CD14-positive monocyte (primary cell): ENCODE measurements around the gene TTLL11. TPM values are rescaled to one million over a fixed set of nuclear protein-coding genes. Genes with fewer than 3 reads are reported as not detected.

Experiments
- DNase-seq, 3 donors: peaks; one replicate each; pipeline ENCODE4 v3.0.0-alpha.2; 2011 to 2022
- H2AFZ ChIP-seq: 2 replicates; pipeline ENCODE4 v1.6.0; 2012; ENCODE audit warnings: mild to moderate bottlenecking, low read depth, low read length, inconsistent platforms; ENCODE audit not compliant: insufficient read depth, poor library complexity, severe bottlenecking
- H3K27ac ChIP-seq, 2 donors: 1 replicate in 1 of 2; 2 replicates in 1 of 2; pipeline ENCODE4 v1.5.1; 2012 to 2013; ENCODE audit warnings: low read length in 2 of 2, control low read depth in 1 of 2, inconsistent platforms in 1 of 2, low read depth in 1 of 2, mild to moderate bottlenecking in 1 of 2
- H3K27me3 ChIP-seq, 2 donors: one replicate each; pipeline versions ENCODE4 v1.6.0 to v1.6.1; 2011 to 2013; ENCODE audit warnings: low read length in 2 of 2; ENCODE audit not compliant: control insufficient read depth in 2 of 2, insufficient read depth in 2 of 2
- H3K36me3 ChIP-seq, 2 donors: replicated peaks in 1 of 2; 1 replicate in 1 of 2; 2 replicates in 1 of 2; pipeline versions ENCODE4 v1.5.1 to v1.6.1; 2012 to 2013; ENCODE audit warnings: low read length in 2 of 2, control low read depth in 1 of 2, inconsistent platforms in 1 of 2, mild to moderate bottlenecking in 1 of 2; ENCODE audit not compliant: insufficient read depth in 2 of 2, control insufficient read depth in 1 of 2
- H3K4me1 ChIP-seq, 2 donors: 1 replicate in 1 of 2; 2 replicates in 1 of 2; pipeline versions ENCODE4 v1.5.1 to v1.6.1; 2012 to 2013; ENCODE audit warnings: low read length in 2 of 2, control low read depth in 1 of 2, inconsistent platforms in 1 of 2, mild to moderate bottlenecking in 1 of 2, moderate library complexity in 1 of 2; ENCODE audit not compliant: insufficient read depth in 2 of 2, control insufficient read depth in 1 of 2
- H3K4me2 ChIP-seq: replicated peaks from 2 replicates; pipeline ENCODE3; 2012; ENCODE audit warnings: low read length, moderate library complexity, mild to moderate bottlenecking; ENCODE audit not compliant: poor library complexity, severe bottlenecking; ENCODE audit errors: extremely low read depth
- H3K4me3 ChIP-seq, 3 experiments: fragments of 200-600 bp in 1 of 3; sonication (generic) in 1 of 3; replicated peaks in 1 of 3; 1 replicate in 2 of 3; 2 replicates in 1 of 3; pipeline ENCODE4 v1.5.1; 2011 to 2013; ENCODE audit warnings: low read length in 3 of 3, mild to moderate bottlenecking in 3 of 3, control low read depth in 2 of 3, low read depth in 2 of 3, inconsistent platforms in 1 of 3, moderate library complexity in 1 of 3
- H3K79me2 ChIP-seq: 2 replicates; pipeline ENCODE4 v1.6.0; 2012; ENCODE audit warnings: mild to moderate bottlenecking, control low read depth, inconsistent platforms, low read length, moderate library complexity; ENCODE audit not compliant: insufficient read depth
- H3K9ac ChIP-seq: 2 replicates; pipeline ENCODE4 v1.6.0; 2017; ENCODE audit warnings: low read length, mild to moderate bottlenecking; ENCODE audit not compliant: insufficient read depth, poor library complexity, severe bottlenecking
- H3K9me3 ChIP-seq, 2 donors: replicated peaks in 1 of 2; 1 replicate in 1 of 2; 2 replicates in 1 of 2; pipeline versions ENCODE4 v1.5.1 to v1.6.1; 2012 to 2013; ENCODE audit warnings: low read length in 2 of 2, control low read depth in 1 of 2; ENCODE audit not compliant: control insufficient read depth in 1 of 2, insufficient read depth in 1 of 2
- H4K20me1 ChIP-seq: 2 replicates; pipeline ENCODE4 v1.6.0; 2012; ENCODE audit warnings: mild to moderate bottlenecking, low read length, control low read depth, moderate library complexity; ENCODE audit not compliant: insufficient read depth
- H3K27ac Mint-ChIP-seq, 7 donors: one replicate each; pipeline ENCODE4 v1.8.0; 2020; ENCODE audit warnings: mild to moderate bottlenecking in 7 of 7, mixed read lengths in 7 of 7, moderate library complexity in 6 of 7, inconsistent platforms in 2 of 7
- H3K27me3 Mint-ChIP-seq, 3 donors: one replicate each; pipeline ENCODE4 v1.8.0; 2021 to 2022; ENCODE audit warnings: low read depth in 3 of 3, mild to moderate bottlenecking in 3 of 3, mixed read lengths in 3 of 3, moderate library complexity in 3 of 3, inconsistent platforms in 1 of 3
- H3K36me3 Mint-ChIP-seq, 2 donors: one replicate each; pipeline ENCODE4 v1.8.0; 2020; ENCODE audit warnings: mixed read lengths in 2 of 2, inconsistent platforms in 1 of 2, mild to moderate bottlenecking in 1 of 2
- H3K4me1 Mint-ChIP-seq: one replicate; pipeline ENCODE4 v1.8.0; 2020; ENCODE audit warnings: mild to moderate bottlenecking, mixed read lengths
- H3K4me3 Mint-ChIP-seq, 2 donors: one replicate each; pipeline ENCODE4 v1.8.0; 2020; ENCODE audit warnings: mild to moderate bottlenecking in 2 of 2, mixed read lengths in 2 of 2, moderate library complexity in 1 of 2
- H3K9me3 Mint-ChIP-seq, 7 donors: one replicate each; pipeline ENCODE4 v1.8.0; 2020 to 2022; ENCODE audit warnings: mixed read lengths in 7 of 7, mild to moderate bottlenecking in 6 of 7, moderate library complexity in 6 of 7, inconsistent platforms in 2 of 7
- CTCF ChIP-seq: fragments of 200-600 bp; IDR thresholded peaks from one replicate; pipeline ENCODE4 v1.8.0; 2022; ENCODE audit warnings: antibody characterized with exemption, mild to moderate bottlenecking
- WGBS: methylation state at CpG from one replicate; pipeline ENCODE4 v1.1.5; 2013; ENCODE audit warnings: missing lambda C conversion rate; ENCODE audit not compliant: insufficient coverage; 5-methylcytosine and 5-hydroxymethylcytosine counted together
- intact Hi-C, 2 donors: fragments of 100-400 bp; cut with micrococcal nuclease; formaldehyde crosslinking; loops; one replicate each; pipeline versions ENCODE4 v1.15.0 to v1.15.1; 2023
- polyA plus RNA-seq, 3 donors: library from polyadenylated mRNA; depleted of rRNA in 1 of 3; unstranded in 2 of 3; stranded (reverse) in 1 of 3; fragments of 300-500 nt in 2 of 3; fragments of >200 nt in 1 of 3; fragmentation: Illumina TruSeq in 2 of 3; gene quantifications; 1 replicate in 2 of 3; 2 replicates in 1 of 3; pipeline ENCODE4 v1.2.3, GENCODE V29; 2012 to 2021

TTLL11 gene
- polyA plus RNA-seq, 3 donors, result 2.9 to 3.5 (median 3.1) TPM

GRCh38 chr9:121886759-121887485 lies 206.2 kb downstream of the TTLL11 start:
- no peak overlapping the region for H3K4me3 Mint-ChIP-seq
- Histone ChIP-seq H3K9ac (no peak overlapping the region), H3K79me2 (no peaks in the 10 kb centered on the region), H3K27ac (no peak overlapping the region), H3K4me2 (no peak overlapping the region), H2AFZ (no peak overlapping the region), H3K27me3 (no peaks in the 10 kb centered on the region), H3K36me3 (no peaks in the 10 kb centered on the region), H3K4me1 (no peaks in the 10 kb centered on the region), H4K20me1 (no peaks in the 10 kb centered on the region), H3K4me3 (no peak overlapping the region), H3K9me3 (no peaks in the 10 kb centered on the region)
- H3K9me3 Mint-ChIP-seq, result peaks cover 0 to 2% (median 0%) of the 10 kb centered on the region in 7 donors
- no peaks in the 10 kb centered on the region for H3K4me1 Mint-ChIP-seq
- no peak for TF ChIP-seq CTCF
- WGBS, result 95% methylated on average over 8 of the region's 11 CpGs
- no peak for DNase-seq
- no peaks in the 10 kb centered on the region for H3K36me3 Mint-ChIP-seq
- intact Hi-C loops, result no loop called here
- H3K27me3 Mint-ChIP-seq, result peaks cover 0 to 13% (median 6%) of the 10 kb centered on the region in 3 donors
- H3K27ac Mint-ChIP-seq, result peak overlapping the region in 1 of 7 donors; percentile 33

GRCh38 chr9:121885345-121885901 lies 207.7 kb downstream of the TTLL11 start:
- peaks cover 0 to 2% (median 0%) of the 10 kb centered on the region in 7 donors for H3K9me3 Mint-ChIP-seq
- Histone ChIP-seq H3K9me3 (no peaks in the 10 kb centered on the region), H3K4me1 (no peaks in the 10 kb centered on the region), H4K20me1 (no peaks in the 10 kb centered on the region), H3K27ac (no peak overlapping the region), H3K36me3 (no peaks in the 10 kb centered on the region), H3K9ac (no peak overlapping the region), H3K4me2 (no peak overlapping the region), H3K79me2 (no peaks in the 10 kb centered on the region), H2AFZ (no peak overlapping the region), H3K27me3 (no peaks in the 10 kb centered on the region), H3K4me3 (no peak overlapping the region)
- H3K27me3 Mint-ChIP-seq, result peaks cover 0 to 10% (median 6%) of the 10 kb centered on the region in 3 donors
- H3K36me3 Mint-ChIP-seq, result no peaks in the 10 kb centered on the region
- WGBS, result 43% methylated on average over 4 of the region's 6 CpGs
- intact Hi-C loops, result no loop called here
- H3K4me3 Mint-ChIP-seq, result no peak overlapping the region
- H3K27ac Mint-ChIP-seq, result peak overlapping the region in 1 of 7 donors; percentile 46
- no peak for DNase-seq
- peaks cover 3% of the 10 kb centered on the region for H3K4me1 Mint-ChIP-seq
- no peak for TF ChIP-seq CTCF
